Parathyroid adenoma (tissue), 2 donors: ENCODE results near the gene ADAM12.

Experiments used
- H2AFZ ChIP-seq: fragments of 300-600 bp; sonication (generic); one replicate; pipeline ENCODE4 v1.7.0; 2017; ENCODE audit warnings: antibody characterized with exemption, mild to moderate bottlenecking
- H3K27ac ChIP-seq: fragments of 300-600 bp; sonication (generic); one replicate; pipeline ENCODE4 v1.7.0; 2017
- H3K27me3 ChIP-seq: fragments of 300-600 bp; sonication (generic); one replicate; pipeline ENCODE4 v1.7.0; 2017; ENCODE audit warnings: low read length; ENCODE audit not compliant: control insufficient read depth, insufficient read depth
- H3K36me3 ChIP-seq: fragments of 300-600 bp; sonication (generic); one replicate; pipeline ENCODE4 v1.7.0; 2017; ENCODE audit warnings: low read length; ENCODE audit not compliant: control insufficient read depth, insufficient read depth
- H3K4me1 ChIP-seq: fragments of 300-600 bp; sonication (generic); one replicate; pipeline ENCODE4 v1.7.0; 2017; ENCODE audit warnings: control low read depth
- H3K4me2 ChIP-seq: fragments of 300-600 bp; sonication (generic); one replicate; pipeline ENCODE4 v1.7.0; 2017; ENCODE audit warnings: low read length
- H3K4me3 ChIP-seq: fragments of 300-600 bp; sonication (generic); one replicate; pipeline ENCODE4 v1.7.0; 2017; ENCODE audit warnings: low read depth, low read length
- H3K79me2 ChIP-seq: fragments of 300-600 bp; sonication (generic); one replicate; pipeline ENCODE4 v1.7.0; 2017; ENCODE audit warnings: control low read depth
- H3K9ac ChIP-seq: fragments of 300-600 bp; sonication (generic); one replicate; pipeline ENCODE4 v1.7.0; 2017; ENCODE audit warnings: mild to moderate bottlenecking
- H3K9me3 ChIP-seq: fragments of 300-600 bp; sonication (generic); one replicate; pipeline ENCODE4 v1.7.0; 2017; ENCODE audit warnings: low read length; ENCODE audit not compliant: control insufficient read depth
- CTCF ChIP-seq: fragments of 300-600 bp; sonication (generic); IDR thresholded peaks from one replicate; pipeline ENCODE4 v1.7.0; 2017; ENCODE audit warnings: antibody characterized with exemption, mild to moderate bottlenecking
- donor health status: primary hyperparathyroidism.

The ADAM12 gene

GRCh38 chr10:126278851-126279250, 109.4 kb downstream of the ADAM12 start:
- Histone ChIP-seq H3K4me3 (no peak overlapping the region), H3K36me3 (no peaks in the 10 kb centered on the region), H3K9me3 (no peaks in the 10 kb centered on the region), H3K4me2 (no peak overlapping the region), H2AFZ (no peak overlapping the region), H3K27ac (no peak overlapping the region), H3K27me3 (no peaks in the 10 kb centered on the region), H3K9ac (no peak overlapping the region), H3K4me1 (no peaks in the 10 kb centered on the region), H3K79me2 (no peaks in the 10 kb centered on the region)
- TF ChIP-seq CTCF: no peak

- Histone ChIP-seq H3K27ac (no peak overlapping the region), H3K9ac (no peak overlapping the region), H3K4me1 (no peaks in the 10 kb centered on the region), H3K9me3 (no peaks in the 10 kb centered on the region), H2AFZ (no peak overlapping the region), H3K4me3 (no peak overlapping the region), H3K27me3 (no peaks in the 10 kb centered on the region), H3K4me2 (no peak overlapping the region), H3K36me3 (no peaks in the 10 kb centered on the region), H3K79me2 (no peaks in the 10 kb centered on the region)
- TF ChIP-seq CTCF: no peak
These were observed 111.1 kb downstream of the ADAM12 start for GRCh38 chr10:126277181-126277580.

DNA sequence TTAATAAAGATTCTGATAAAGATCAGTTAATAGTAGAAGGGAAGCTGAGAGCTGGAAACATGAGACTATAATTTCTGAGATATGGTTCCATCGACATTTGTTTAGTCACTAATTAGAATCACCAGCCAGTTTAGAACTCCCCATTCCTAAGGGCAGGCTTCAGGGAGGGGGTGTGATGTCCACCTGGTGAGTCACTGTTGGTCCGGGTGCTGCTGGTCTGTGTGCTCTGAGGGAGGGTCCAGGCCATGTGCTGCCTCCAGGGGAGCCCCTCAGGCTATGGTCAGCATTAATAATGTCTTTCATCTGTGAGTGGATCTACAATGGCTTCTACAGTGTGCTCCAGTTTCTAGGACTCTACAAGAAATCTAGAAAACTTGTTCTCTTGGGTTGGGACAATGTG, 115.8 kb downstream of the ADAM12 start:
- Histone ChIP-seq H3K36me3 (no peaks in the 10 kb centered on the region), H3K4me3 (no peak overlapping the region), H3K79me2 (no peaks in the 10 kb centered on the region), H3K27me3 (no peaks in the 10 kb centered on the region), H3K9ac (no peak overlapping the region), H2AFZ (no peak overlapping the region), H3K4me1 (no peaks in the 10 kb centered on the region), H3K27ac (no peak overlapping the region), H3K4me2 (no peak overlapping the region), H3K9me3 (no peaks in the 10 kb centered on the region)
- TF ChIP-seq CTCF: no peak

GRCh38 chr10:126270111-126270510, 118.2 kb downstream of the ADAM12 start:
- Histone ChIP-seq H3K4me2 (no peak overlapping the region), H3K4me3 (no peak overlapping the region), H3K79me2 (no peaks in the 10 kb centered on the region), H3K9me3 (no peaks in the 10 kb centered on the region), H3K9ac (no peak overlapping the region), H3K27ac (no peak overlapping the region), H3K4me1 (no peaks in the 10 kb centered on the region), H3K27me3 (no peaks in the 10 kb centered on the region), H2AFZ (no peak overlapping the region), H3K36me3 (no peaks in the 10 kb centered on the region)
- TF ChIP-seq CTCF: no peak

DNA sequence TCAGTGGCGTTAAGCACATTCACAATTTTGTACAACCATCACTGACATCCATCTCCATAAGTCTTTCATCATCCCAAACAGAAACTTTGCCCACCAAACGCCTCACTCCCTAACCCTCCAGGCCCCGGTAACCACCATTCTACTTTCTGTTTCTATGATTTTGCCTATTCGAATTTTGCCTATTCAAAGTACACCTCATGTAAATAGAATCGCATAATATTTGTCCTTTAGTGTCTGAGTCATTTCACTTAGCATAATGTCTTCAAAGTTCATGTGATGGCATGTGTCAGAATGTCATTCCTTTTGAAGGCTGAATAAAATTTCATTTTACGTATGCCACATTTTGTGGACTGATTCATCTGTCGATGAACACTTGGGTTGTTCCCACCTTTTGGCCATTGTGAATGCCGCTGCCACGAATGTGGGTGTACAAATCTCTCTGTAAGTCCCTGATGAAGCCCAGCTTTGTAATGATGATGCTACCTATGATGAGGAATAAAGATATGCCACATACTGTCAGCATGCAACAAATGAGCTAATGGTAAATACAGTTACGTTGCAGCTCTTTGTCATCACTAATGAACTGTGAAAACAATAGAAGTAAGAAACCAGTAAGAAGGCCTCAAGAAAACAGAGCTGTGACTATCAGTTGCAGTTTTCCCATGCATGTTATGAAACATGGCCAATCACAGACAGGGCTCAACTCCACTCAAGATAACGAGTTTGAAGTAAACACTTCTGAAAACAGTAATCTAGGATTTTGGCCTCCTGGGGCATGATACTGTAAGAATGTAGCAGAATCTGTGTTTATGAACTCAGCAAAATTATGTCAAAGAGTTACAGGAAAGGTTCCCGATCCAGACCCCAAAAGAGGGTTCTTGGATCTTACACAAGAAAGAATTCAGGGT, 120.0 kb downstream of the ADAM12 start:
- Histone ChIP-seq H3K4me3 (no peak overlapping the region), H3K79me2 (no peaks in the 10 kb centered on the region), H2AFZ (no peak overlapping the region), H3K36me3 (no peaks in the 10 kb centered on the region), H3K4me2 (no peak overlapping the region), H3K9me3 (no peaks in the 10 kb centered on the region), H3K27me3 (no peaks in the 10 kb centered on the region), H3K4me1 (no peaks in the 10 kb centered on the region), H3K27ac (no peak overlapping the region), H3K9ac (no peak overlapping the region)
- TF ChIP-seq CTCF: no peak
